ENCODE results near the gene COL8A2. TPM values are rescaled to one million over a fixed set of nuclear protein-coding genes. Genes with fewer than 3 reads are reported as not detected.
A peak's percentile ranks its signal among the peaks of the same experiment; 100 is the strongest.

Gene COL8A2
- total RNA-seq, 4 donors from 2014 or later = 1.2 to 5.4 (median 1.7) TPM

DNA sequence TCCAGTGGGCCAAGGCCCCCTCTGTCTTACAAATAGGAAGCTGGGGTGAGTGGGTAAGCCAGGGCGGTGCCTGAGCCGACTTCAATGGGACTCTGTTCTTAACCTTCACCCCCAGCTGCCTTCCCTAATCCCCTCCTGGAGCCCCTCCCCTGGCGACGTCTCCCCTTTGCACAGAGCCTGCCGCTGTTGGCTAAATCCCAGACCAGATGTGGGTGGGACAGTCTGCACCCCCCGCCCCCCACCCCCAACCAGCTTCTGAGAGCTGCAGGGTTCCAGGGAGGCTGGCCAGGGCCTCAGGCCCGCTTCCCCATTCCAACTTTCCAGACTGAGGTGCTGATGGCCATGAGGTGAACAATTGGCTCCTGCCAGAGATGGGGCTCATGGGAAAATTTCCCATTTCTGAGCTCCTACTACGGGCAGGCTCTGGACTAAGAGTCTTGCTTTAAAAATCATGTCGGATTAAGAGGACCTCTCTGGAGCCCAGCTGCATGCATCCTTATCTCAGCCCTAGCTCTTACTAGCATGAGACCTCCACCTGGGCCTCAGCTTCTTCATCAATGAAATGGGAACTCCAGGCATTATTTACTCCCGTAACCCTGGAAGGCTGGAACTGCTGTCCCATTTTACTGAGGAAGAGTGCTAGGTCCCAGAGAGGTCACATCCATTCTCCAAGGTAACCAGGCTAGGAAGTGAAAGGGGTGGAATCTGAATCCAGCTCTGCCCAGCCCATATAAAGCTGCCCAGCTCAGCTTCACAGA lies 6.4 kb downstream of the COL8A2 start:
- no peak overlapping the region for H3K4me3 ChIP-seq
- intact Hi-C loops (cut with DNase I; ENCODE audit: low total_unique reads) = no loop called here
- in situ Hi-C loops (cut with MboI; ENCODE audit: low pct_ligation_motif_present in 1 of 4, low pct_unique_long_range_greater_than_20kb in 1 of 4, low sequenced_read_pairs in 3 of 4) = loop anchor here in 2 of 4 donors (25.0 kb wide), 2 partner anchors 169 to 294 kb away; no protein-coding TSS in a partner anchor
- H3K4me1 ChIP-seq = peaks cover 0 to 13% (median 3%) of the 10 kb centered on the region in 4 donors
- TF ChIP-seq POLR2A (IDR thresholded peaks at IDR 0.05) = no peak
- TF ChIP-seq EP300 (IDR thresholded peaks at IDR 0.05; ENCODE audit: low read depth) = no peak
- TF ChIP-seq POLR2AphosphoS5 (IDR thresholded peaks at IDR 0.05) = no peak
- 81 to 88% methylated on average over 3 to 10 of the region's 10 CpGs for WGBS, 2 donors (ENCODE audit: low coverage in 1 of 2)
- H3K9me3 ChIP-seq = no peaks in the 10 kb centered on the region
- DNase-seq = no peak
- no peaks in the 10 kb centered on the region for H3K27me3 ChIP-seq
- H3K27ac ChIP-seq = no peak overlapping the region
- H3K36me3 ChIP-seq = no peaks in the 10 kb centered on the region

GRCh38 chr1:36116901-36117300 lies 8.1 kb downstream of the COL8A2 start:
- no peaks in the 10 kb centered on the region for H3K9me3 ChIP-seq
- no peaks in the 10 kb centered on the region for H3K36me3 ChIP-seq
- peaks cover 0 to 13% (median 3%) of the 10 kb centered on the region in 4 donors for H3K4me1 ChIP-seq
- no peak overlapping the region for H3K27ac ChIP-seq
- intact Hi-C loops (cut with DNase I; ENCODE audit: low total_unique reads) (no loop called here), in situ Hi-C loops (cut with MboI; ENCODE audit: low pct_ligation_motif_present in 1 of 4, low pct_unique_long_range_greater_than_20kb in 1 of 4, low sequenced_read_pairs in 3 of 4) (loop anchor here in 2 of 4 donors (25.0 kb wide), 2 partner anchors 170 to 295 kb away; no protein-coding TSS in a partner anchor)
- H3K4me3 ChIP-seq = no peak overlapping the region
- no peaks in the 10 kb centered on the region for H3K27me3 ChIP-seq
- 88% methylated on average over 5 of the region's 5 CpGs; no CpG with 5 or more reads in 1 of the 2 donors for WGBS, 2 donors (ENCODE audit: low coverage in 1 of 2)
- TF ChIP-seq CTCF (IDR thresholded peaks at IDR 0.05) = no peak
- TF ChIP-seq EP300 (IDR thresholded peaks at IDR 0.05; ENCODE audit: low read depth) = no peak
- TF ChIP-seq POLR2A (IDR thresholded peaks at IDR 0.05) = no peak
- TF ChIP-seq POLR2AphosphoS5 (IDR thresholded peaks at IDR 0.05) = no peak
- no peak for DNase-seq

DNA sequence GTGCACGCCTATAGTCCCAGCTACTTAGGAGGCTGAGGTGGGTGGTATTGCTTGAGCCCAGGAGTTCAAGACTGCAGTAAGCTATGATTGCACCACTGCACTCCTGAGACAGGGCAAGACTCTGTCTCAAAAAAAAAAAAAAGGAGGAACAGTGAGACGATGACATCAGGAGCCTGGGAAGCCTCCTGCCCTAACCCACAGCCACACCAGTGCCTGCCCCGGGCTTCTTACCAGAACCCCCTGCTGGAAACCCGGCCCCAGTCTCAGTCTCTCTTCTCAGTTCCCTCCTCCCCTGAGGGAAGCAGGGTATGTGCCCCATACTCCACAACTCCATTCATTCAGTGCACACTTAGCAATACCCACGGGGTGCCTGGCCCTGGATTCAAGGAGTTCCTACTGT lies 9.1 kb downstream of the COL8A2 start:
- Histone ChIP-seq H3K9me3 (no peaks in the 10 kb centered on the region), H3K4me1 (peaks cover 0 to 13% (median 3%) of the 10 kb centered on the region in 4 donors), H3K27me3 (no peaks in the 10 kb centered on the region), H3K27ac (peak overlapping the region in 2 of 4 donors; percentile 56 to 57), H3K36me3 (no peaks in the 10 kb centered on the region), H3K4me3 (no peak overlapping the region)
- intact Hi-C loops (cut with DNase I; ENCODE audit: low total_unique reads) = no loop called here
- DNase-seq = no peak
- TF ChIP-seq EP300 (IDR thresholded peaks at IDR 0.05; ENCODE audit: low read depth) = no peak
- no peak for TF ChIP-seq POLR2A (IDR thresholded peaks at IDR 0.05)
- no peak for TF ChIP-seq POLR2AphosphoS5 (IDR thresholded peaks at IDR 0.05)
- TF ChIP-seq CTCF (IDR thresholded peaks at IDR 0.05) = no peak
- 62 to 76% methylated on average over 2 to 5 of the region's 5 CpGs for WGBS, 2 donors (ENCODE audit: low coverage in 1 of 2)
- in situ Hi-C loops (cut with MboI; ENCODE audit: low pct_ligation_motif_present in 1 of 4, low pct_unique_long_range_greater_than_20kb in 1 of 4, low sequenced_read_pairs in 3 of 4) = loop anchor here in 2 of 4 donors (25.0 kb wide), 2 partner anchors 171 to 296 kb away; no protein-coding TSS in a partner anchor

DNA sequence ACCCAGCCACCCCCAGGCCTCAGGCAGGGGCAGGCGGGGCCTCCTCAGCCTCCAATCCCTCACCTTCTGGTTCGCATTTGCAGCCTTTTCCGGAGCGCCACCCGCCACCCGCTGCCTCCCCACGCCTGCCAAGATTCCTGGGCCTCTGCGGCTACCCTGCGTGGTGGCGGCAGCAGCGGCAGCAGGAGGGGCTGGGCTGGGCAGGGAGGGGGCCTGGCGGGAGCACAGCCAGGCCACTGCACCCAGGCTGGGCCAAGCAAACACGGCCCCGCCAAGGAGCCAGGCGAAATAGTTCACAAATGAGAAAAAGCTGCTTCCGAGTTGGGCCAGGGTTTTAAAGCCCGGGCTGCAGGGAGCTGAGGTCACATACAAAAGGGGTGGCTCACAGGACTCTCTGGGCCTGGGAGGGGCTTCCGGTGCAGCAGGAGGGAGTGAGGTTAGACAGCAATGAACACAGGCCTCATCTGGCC lies 9.8 kb downstream of the COL8A2 start:
- Histone ChIP-seq H3K27me3 (no peaks in the 10 kb centered on the region), H3K4me3 (no peak overlapping the region), H3K27ac (peak overlapping the region; percentile 42 to 57 (median 56)), H3K36me3 (no peaks in the 10 kb centered on the region), H3K9me3 (no peaks in the 10 kb centered on the region), H3K4me1 (peaks cover 0 to 13% (median 3%) of the 10 kb centered on the region in 4 donors)
- WGBS, 2 donors (ENCODE audit: low coverage in 1 of 2) = 67 to 73% methylated on average over 2 to 17 of the region's 18 CpGs
- TF ChIP-seq EP300 (IDR thresholded peaks at IDR 0.05; ENCODE audit: low read depth) = no peak
- TF ChIP-seq POLR2AphosphoS5 (IDR thresholded peaks at IDR 0.05) = no peak
- TF ChIP-seq POLR2A (IDR thresholded peaks at IDR 0.05) = no peak
- TF ChIP-seq CTCF (IDR thresholded peaks at IDR 0.05) = no peak
- DNase-seq = no peak
- in situ Hi-C loops (cut with MboI; ENCODE audit: low pct_ligation_motif_present in 1 of 4, low pct_unique_long_range_greater_than_20kb in 1 of 4, low sequenced_read_pairs in 3 of 4) (loop anchor here in 2 of 4 donors (25.0 kb wide), 2 partner anchors 172 to 297 kb away; no protein-coding TSS in a partner anchor), intact Hi-C loops (cut with DNase I; ENCODE audit: low total_unique reads) (no loop called here)
